OCI-LY7 (cell line): ENCODE data around the gene DPEP2. TPM values are rescaled to one million over a fixed set of nuclear protein-coding genes. Genes with fewer than 3 reads are reported as not detected.
A peak's percentile ranks its signal among the peaks of the same experiment; 100 is the strongest.
"Not testable (repeated sequence)": the region's sequence is repeated elsewhere in the genome, so short reads cannot be mapped to it uniquely, and the experiment has no call there.

Experiments used
- BruUV-seq: library from RNA; stranded (reverse); fragments of 400-500 nt; replicated peaks from 2 replicates; lab custom pipeline; 2021; lab: Mats Ljungman, UMichigan
- CTCF ChIA-PET: fragments of 300-600 bp; sonication (Branson Sonifier 250); formaldehyde crosslinking; loops from one replicate; lab custom pipeline; 2022; ENCODE audit warnings: antibody characterized with exemption; ENCODE audit not compliant: unreplicated experiment; lab: Charles Lee
- POLR2A ChIA-PET: fragments of 300-600 bp; sonication (Branson Sonifier 250); formaldehyde crosslinking; loops from one replicate; lab custom pipeline; 2022; ENCODE audit warnings: antibody characterized with exemption; lab: Charles Lee
- DNase-seq: peaks from one replicate; pipeline ENCODE4 v3.0.0-alpha.2; 2015; ENCODE audit warnings: low spot score
- H2AFZ ChIP-seq: fragments of 200-600 bp; sonication (generic), shearing (Covaris generic); 2 replicates; pipeline ENCODE4 v1.6.1; 2014; ENCODE audit warnings: mild to moderate bottlenecking, antibody characterized with exemption, low read length, moderate library complexity
- H3K27ac ChIP-seq: fragments of 200-600 bp; sonication (generic); 2 replicates; pipeline ENCODE4 v1.5.1; 2014; ENCODE audit warnings: mixed run types, low read depth, mild to moderate bottlenecking, moderate library complexity, low read length, inconsistent platforms; ENCODE audit not compliant: poor library complexity, severe bottlenecking
- H3K36me3 ChIP-seq: fragments of 200-600 bp; sonication (generic); 2 replicates; pipeline ENCODE4 v1.6.1; 2014; ENCODE audit warnings: mild to moderate bottlenecking, antibody characterized with exemption, low read length, moderate library complexity, mixed read lengths; ENCODE audit not compliant: insufficient read depth
- H3K4me1 ChIP-seq: fragments of 200-600 bp; sonication (generic); 2 replicates; pipeline ENCODE4 v1.5.1; 2014; ENCODE audit warnings: mild to moderate bottlenecking, low read length; ENCODE audit not compliant: insufficient read depth, poor library complexity, severe bottlenecking
- H3K4me2 ChIP-seq: fragments of 200-600 bp; sonication (generic); 2 replicates; pipeline ENCODE4 v1.6.1; 2014; ENCODE audit warnings: mild to moderate bottlenecking, low read length
- H3K4me3 ChIP-seq: fragments of 200-600 bp; sonication (generic); 2 replicates; pipeline ENCODE4 v1.5.1; 2014; ENCODE audit warnings: mild to moderate bottlenecking, low read depth, low read length; ENCODE audit not compliant: poor library complexity, severe bottlenecking
- H3K79me2 ChIP-seq: fragments of 200-600 bp; sonication (generic); 2 replicates; pipeline ENCODE4 v1.6.1; 2016; ENCODE audit warnings: low read depth, mild to moderate bottlenecking, low read length, moderate library complexity, mixed read lengths; ENCODE audit not compliant: insufficient read depth
- H3K9me2 ChIP-seq: fragments of 200-600 bp; sonication (generic); 2 replicates; pipeline ENCODE4 v1.6.1; 2016; ENCODE audit warnings: mild to moderate bottlenecking, low read length, mixed read lengths; ENCODE audit not compliant: insufficient read depth
- H3K9me3 ChIP-seq: fragments of 200-600 bp; sonication (generic); 2 replicates; pipeline ENCODE4 v1.6.1; 2014; ENCODE audit warnings: mild to moderate bottlenecking, mixed run types, low read length, mixed read lengths
- H4K20me1 ChIP-seq: fragments of 200-600 bp; sonication (generic); 2 replicates; pipeline ENCODE4 v1.6.1; 2014; ENCODE audit warnings: mild to moderate bottlenecking, antibody characterized with exemption, low read length, moderate library complexity, mixed read lengths; ENCODE audit not compliant: insufficient read depth
- EZH2phosphoT487 ChIP-seq: fragments of 200-600 bp; sonication (generic); IDR thresholded peaks from 2 replicates; pipeline ENCODE4 v1.6.1; 2018; ENCODE audit warnings: low read depth, borderline replicate concordance, mild to moderate bottlenecking, mixed run types, antibody characterized with exemption, low read length, moderate library complexity, mixed read lengths
- intact Hi-C: fragments of 100-400 bp; cut with micrococcal nuclease; formaldehyde crosslinking; loops from one replicate; pipeline ENCODE4 v1.10.0; 2022; ENCODE audit not compliant: unreplicated experiment
- total RNA-seq, 2 experiments: library from RNA; depleted of rRNA in 1 of 2; stranded (reverse); fragments of >200 nt in 1 of 2; shearing (Covaris generic) in 1 of 2; gene quantifications; 2 replicates each; pipeline ENCODE4 v1.2.3, GENCODE V29; 2014 to 2022
- TF ChIP-seq, protein P1 (sequence below): fragments of 200-600 bp; sonication (generic); conservative IDR thresholded peaks from 2 replicates; pipeline ENCODE4 v1.5.1; 2014; ENCODE audit warnings: mild to moderate bottlenecking, antibody characterized with exemption, low read length, moderate library complexity, mixed read lengths

Gene DPEP2
- total RNA-seq, 2 experiments from 2014 or later, result 0.22 to 0.23 TPM

DNA sequence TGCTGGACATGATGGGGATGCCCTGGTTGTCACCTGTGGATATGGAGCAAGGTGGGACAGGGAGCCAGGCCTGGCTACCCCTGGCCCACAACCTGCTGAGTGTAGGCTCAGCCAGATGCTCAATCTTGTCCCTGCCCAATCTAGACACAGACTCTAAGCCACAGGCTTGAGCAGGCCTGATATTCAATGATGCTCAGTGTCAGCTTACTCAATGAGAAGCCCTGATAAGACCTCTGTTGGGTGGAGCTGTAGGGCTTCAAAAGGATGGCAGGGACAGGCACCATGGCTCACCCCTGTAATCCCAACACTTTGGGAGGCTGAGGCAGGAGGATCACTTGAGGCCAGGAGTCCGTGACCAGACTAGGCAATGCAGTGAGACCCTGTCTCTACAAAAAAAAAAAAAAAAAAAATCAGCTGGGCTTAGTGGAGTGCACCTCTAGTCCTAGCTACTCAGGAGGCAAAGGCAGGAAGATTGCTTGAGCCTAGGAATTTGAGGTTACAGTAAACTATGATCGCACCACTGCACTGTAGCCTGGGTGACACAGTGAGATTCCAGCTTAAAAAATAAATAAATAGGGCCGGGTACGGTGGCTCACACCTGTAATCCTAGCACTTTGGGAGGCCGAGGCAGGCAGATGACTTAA, 58.7 kb downstream of the DPEP2 start:
- POLR2A ChIA-PET, result interaction anchor here (0.6 kb wide), 1 partner anchor 51 kb away, joined by 3 read pairs; no protein-coding TSS in a partner anchor
- Histone ChIP-seq H3K36me3 (no peaks in the 10 kb centered on the region), H3K27ac (no peak overlapping the region), H3K79me2 (no peaks in the 10 kb centered on the region), H3K4me1 (peaks cover 25% of the 10 kb centered on the region), H3K9me2 (no peaks in the 10 kb centered on the region), H3K4me2 (no peak overlapping the region), H4K20me1 (no peaks in the 10 kb centered on the region), H2AFZ (no peak overlapping the region), H3K4me3 (no peak overlapping the region), H3K9me3 (no peaks in the 10 kb centered on the region)
- CTCF ChIA-PET, result no interaction called here
- BruUV-seq, result no TSS peak
- DNase-seq, result no peak
- no peak for TF ChIP-seq EZH2phosphoT487
- TF ChIP-seq, protein P1, sequence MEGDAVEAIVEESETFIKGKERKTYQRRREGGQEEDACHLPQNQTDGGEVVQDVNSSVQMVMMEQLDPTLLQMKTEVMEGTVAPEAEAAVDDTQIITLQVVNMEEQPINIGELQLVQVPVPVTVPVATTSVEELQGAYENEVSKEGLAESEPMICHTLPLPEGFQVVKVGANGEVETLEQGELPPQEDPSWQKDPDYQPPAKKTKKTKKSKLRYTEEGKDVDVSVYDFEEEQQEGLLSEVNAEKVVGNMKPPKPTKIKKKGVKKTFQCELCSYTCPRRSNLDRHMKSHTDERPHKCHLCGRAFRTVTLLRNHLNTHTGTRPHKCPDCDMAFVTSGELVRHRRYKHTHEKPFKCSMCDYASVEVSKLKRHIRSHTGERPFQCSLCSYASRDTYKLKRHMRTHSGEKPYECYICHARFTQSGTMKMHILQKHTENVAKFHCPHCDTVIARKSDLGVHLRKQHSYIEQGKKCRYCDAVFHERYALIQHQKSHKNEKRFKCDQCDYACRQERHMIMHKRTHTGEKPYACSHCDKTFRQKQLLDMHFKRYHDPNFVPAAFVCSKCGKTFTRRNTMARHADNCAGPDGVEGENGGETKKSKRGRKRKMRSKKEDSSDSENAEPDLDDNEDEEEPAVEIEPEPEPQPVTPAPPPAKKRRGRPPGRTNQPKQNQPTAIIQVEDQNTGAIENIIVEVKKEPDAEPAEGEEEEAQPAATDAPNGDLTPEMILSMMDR, result no peak
- intact Hi-C loops, result no loop called here

DNA sequence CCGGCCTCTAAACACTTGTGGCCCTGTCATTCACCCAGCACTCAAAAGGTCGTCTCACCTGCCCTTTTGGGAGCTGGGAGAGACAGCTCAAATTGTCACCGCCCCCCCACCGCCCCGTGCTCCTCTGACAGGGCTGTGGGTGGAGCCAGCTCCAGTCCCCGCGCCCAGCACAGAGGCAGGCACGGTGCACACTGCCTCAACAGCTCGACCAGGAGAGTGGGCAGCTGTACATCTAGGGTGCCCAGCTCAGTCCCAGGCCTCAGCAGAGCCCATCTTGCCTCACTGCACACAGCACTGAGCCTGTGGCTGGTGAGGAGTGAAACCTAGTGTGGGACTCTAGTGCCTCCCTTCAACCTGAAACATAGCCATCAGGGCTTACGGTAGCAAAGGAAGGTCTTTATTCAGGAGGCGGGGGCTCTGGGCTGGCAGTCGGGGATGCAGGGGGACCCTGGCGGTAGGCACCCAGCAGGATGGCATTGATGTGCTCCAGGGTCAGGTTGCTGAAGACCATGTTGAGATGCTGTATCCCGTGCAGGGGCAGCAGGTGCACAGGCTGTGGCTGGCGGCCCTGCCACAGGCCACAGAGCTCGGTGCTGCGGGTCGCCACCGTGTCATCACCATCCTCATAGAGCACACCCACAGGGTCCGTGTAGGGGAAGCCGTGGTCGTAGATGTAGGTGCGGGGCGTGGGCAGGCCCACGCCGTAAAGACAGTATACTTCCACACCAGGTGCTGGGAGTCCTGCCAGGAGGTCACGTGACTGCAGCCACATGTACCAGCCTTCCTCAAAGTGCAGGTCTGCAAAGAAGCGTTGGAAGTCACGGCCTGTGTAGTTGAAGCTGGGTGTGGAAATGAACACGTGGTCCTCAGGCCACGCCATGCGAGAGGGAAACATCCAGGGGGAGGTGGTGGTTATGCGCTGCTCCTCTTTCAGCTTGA, 59.5 kb downstream of the DPEP2 start:
- DNase-seq, result peak; percentile 28

DNA sequence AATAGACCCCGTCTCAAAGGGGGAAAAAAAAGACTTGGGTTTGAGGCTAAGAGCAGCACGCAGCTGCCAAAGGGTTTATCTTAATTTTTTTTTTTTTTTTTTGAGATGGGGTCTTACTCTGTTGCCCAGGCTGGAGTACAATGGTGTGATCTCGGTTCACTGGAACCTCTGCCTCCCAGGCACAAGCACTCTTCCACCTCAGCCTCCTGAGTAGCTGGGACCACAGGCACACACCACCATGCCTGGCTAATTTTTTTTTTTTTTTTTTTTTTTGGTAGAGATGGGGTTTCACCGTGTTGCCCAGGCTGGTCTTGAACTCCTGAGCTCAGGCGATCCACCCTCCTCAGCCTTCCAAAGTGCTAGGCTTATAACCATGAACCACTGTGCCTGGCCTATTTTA, 61.6 kb downstream of the DPEP2 start:
- H3K4me3 ChIP-seq, result peak overlapping the region; percentile 74
- H3K9me2 ChIP-seq, H3K79me2 ChIP-seq, CTCF ChIA-PET, H4K20me1 ChIP-seq, DNase-seq, H2AFZ ChIP-seq, BruUV-seq, H3K9me3 ChIP-seq: not testable (repeated sequence)
- peaks cover 38% of the 10 kb centered on the region for H3K4me1 ChIP-seq
- intact Hi-C loops, result loop anchor here (2.0 kb wide), 1 partner anchor 103 kb away; no protein-coding TSS in a partner anchor
- POLR2A ChIA-PET, result interaction anchor here (0.6 to 0.7 kb wide), 2 partner anchors 12 to 314 kb away, joined by 3 to 4 read pairs; no protein-coding TSS in a partner anchor
- H3K4me2 ChIP-seq, result peak overlapping the region; percentile 90
- peak overlapping the region; percentile 90 for H3K27ac ChIP-seq
- peaks cover 23% of the 10 kb centered on the region for H3K36me3 ChIP-seq

More for the DNA sequence above, 59.5 kb downstream of the DPEP2 start:
- H3K36me3 ChIP-seq, result peaks cover 6% of the 10 kb centered on the region; the same call in 1 of the 2 replicates
- peaks cover 33% of the 10 kb centered on the region for H3K4me1 ChIP-seq
- POLR2A ChIA-PET, result no interaction called here
- H3K27ac ChIP-seq, result no peak overlapping the region
- intact Hi-C loops, result no loop called here
- CTCF ChIA-PET, result interaction anchor here (1.0 kb wide), 1 partner anchor 13 kb away, joined by 3 read pairs; no protein-coding TSS in a partner anchor
- no peaks in the 10 kb centered on the region for H3K9me2 ChIP-seq
- H3K79me2 ChIP-seq, result peaks cover 4% of the 10 kb centered on the region; the same call in 1 of the 2 replicates
- H3K4me2 ChIP-seq, result peak overlapping the region; percentile 3; the same call in 1 of the 2 replicates
- no peak overlapping the region for H3K4me3 ChIP-seq
- BruUV-seq, result no TSS peak
- TF ChIP-seq, protein P1, result no peak
- H2AFZ ChIP-seq, result no peak overlapping the region
- no peaks in the 10 kb centered on the region for H4K20me1 ChIP-seq
- H3K9me3 ChIP-seq, result no peaks in the 10 kb centered on the region
